Endothelial cell of umbilical vein (primary cell): Measurements from ENCODE around the gene MATN1.

Experiments used
- CTCF ChIP-seq, 2 donors: IDR thresholded peaks; 1 replicate in 1 of 2; 2 replicates in 1 of 2; pipeline ENCODE4 v1.5.1; 2011; ENCODE audit warnings: low read length in 2 of 2, mild to moderate bottlenecking in 2 of 2, moderate library complexity in 2 of 2, control low read depth in 1 of 2, inconsistent platforms in 1 of 2, low read depth in 1 of 2; ENCODE audit not compliant: insufficient read depth in 1 of 2; ENCODE audit errors: extremely low read depth in 1 of 2
- EZH2 ChIP-seq: IDR thresholded peaks from 2 replicates; pipeline ENCODE4 v1.6.1; 2012; ENCODE audit warnings: borderline replicate concordance, low read depth, mild to moderate bottlenecking, moderate library complexity, low read length, inconsistent platforms; ENCODE audit not compliant: severe bottlenecking
- JUN ChIP-seq: IDR thresholded peaks from 2 replicates; pipeline ENCODE4 v1.6.1; 2011; ENCODE audit warnings: borderline replicate concordance, low read depth; ENCODE audit not compliant: insufficient read length, insufficient read depth
- MAX ChIP-seq: IDR thresholded peaks from 2 replicates; pipeline ENCODE4 v1.6.1; 2011; ENCODE audit not compliant: insufficient read depth, insufficient read length
- MYC ChIP-seq: IDR thresholded peaks from one replicate; pipeline ENCODE4 v1.6.1; 2011; ENCODE audit warnings: mild to moderate bottlenecking, low read depth, low read length
- POLR2A ChIP-seq: IDR thresholded peaks from 2 replicates; pipeline ENCODE4 v1.6.1; 2012; ENCODE audit warnings: low read depth, mild to moderate bottlenecking, control low read depth, low read length
- POLR2AphosphoS5 ChIP-seq: IDR thresholded peaks from 2 replicates; pipeline ENCODE4 v1.6.1; 2012; ENCODE audit warnings: low read depth, mild to moderate bottlenecking, control low read depth, low read length, moderate library complexity; ENCODE audit not compliant: insufficient read depth

- TF ChIP-seq CTCF (IDR thresholded peaks at IDR 0.05; ENCODE audit: extremely low read depth in 1 of 2, insufficient read depth in 1 of 2, low read depth in 1 of 2, low read length in 2 of 2): no peak
- TF ChIP-seq POLR2A: no peak
- TF ChIP-seq MYC: no peak
- TF ChIP-seq MAX: no peak
- TF ChIP-seq JUN: no peak
- TF ChIP-seq EZH2: no peak
- no peak for TF ChIP-seq POLR2AphosphoS5
These were observed 25.5 kb upstream of the MATN1 start for GRCh38 chr1:30748699-30749401.
